ENCODE results near the gene PTPRG. TPM values are rescaled to one million over a fixed set of nuclear protein-coding genes. Genes with fewer than 3 reads are reported as not detected.

Gene PTPRG
- total RNA-seq, 2 experiments from 2014 or later: 0.13 to 0.15 TPM

DNA sequence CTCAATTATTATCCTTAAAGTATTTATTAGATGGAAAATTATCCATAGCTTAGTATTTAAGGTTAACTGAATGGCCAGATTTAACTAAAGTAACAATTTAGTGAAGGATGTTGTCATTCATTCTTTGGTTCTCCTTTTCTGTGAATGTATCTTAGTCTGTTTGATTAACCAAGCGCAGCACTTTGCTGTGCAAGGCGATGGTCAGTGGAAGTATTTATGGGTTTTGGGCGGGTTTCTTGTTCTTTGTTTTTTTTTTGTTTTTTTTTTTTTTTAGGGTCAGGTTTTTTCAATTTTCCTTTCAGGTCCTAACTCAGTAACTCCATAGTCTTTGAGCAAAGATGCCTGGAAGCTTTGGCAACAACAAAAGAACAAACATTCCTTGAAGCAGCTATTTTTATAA lies 328.8 kb downstream of the PTPRG start:
- CTCF ChIA-PET: no interaction called here
- H3K9me3 Mint-ChIP-seq: no peaks in the 10 kb centered on the region
- H3K36me3 Mint-ChIP-seq (ENCODE audit: low read depth): no peaks in the 10 kb centered on the region
- H3K4me3 Mint-ChIP-seq: no peak overlapping the region
- no peak for DNase-seq
- POLR2A ChIA-PET: no interaction called here
- H3K27ac Mint-ChIP-seq: no peak overlapping the region
- H3K4me1 Mint-ChIP-seq: peaks cover 3% of the 10 kb centered on the region
- no peaks in the 10 kb centered on the region for H3K27me3 Mint-ChIP-seq

DNA sequence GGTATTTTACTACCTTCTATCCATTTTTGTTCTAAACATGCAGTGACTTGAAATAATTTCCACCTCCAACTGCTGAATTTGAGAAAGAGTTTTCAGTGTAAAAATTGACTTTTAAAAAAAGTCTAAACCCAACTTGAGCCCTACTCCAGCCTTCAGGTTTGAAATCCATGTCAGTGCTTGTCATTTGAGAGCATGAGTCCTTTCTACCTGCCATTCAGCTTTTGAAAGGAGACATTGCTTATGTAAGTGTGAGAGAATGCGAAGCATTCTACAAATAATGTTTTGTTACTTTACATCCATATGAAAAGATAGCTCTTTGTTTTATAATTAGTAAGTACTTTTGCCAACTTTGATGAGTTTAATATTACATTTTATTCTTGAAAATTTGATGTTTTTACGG lies 329.2 kb downstream of the PTPRG start:
- POLR2A ChIA-PET: no interaction called here

DNA sequence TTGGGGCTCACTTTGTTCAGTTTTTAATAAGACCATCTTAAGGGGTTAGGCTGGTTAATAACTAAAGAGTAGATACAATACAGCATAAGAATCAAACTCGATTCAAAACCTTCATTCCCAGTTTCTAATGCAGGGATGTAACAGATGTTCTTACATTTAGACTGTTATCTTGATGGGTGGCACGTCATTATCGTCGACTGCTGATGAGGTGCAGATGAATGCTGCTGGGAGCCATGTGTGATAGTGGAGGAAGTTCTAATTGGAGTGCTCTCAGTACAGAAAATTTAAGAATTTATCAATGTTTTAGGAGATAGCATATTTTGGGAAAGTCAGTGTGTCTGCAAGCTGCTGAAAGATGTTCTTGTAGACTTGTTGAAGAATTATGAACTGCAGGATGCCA lies 331.5 kb downstream of the PTPRG start:
- Mint-ChIP-seq H3K4me1 (peaks cover 3% of the 10 kb centered on the region), H3K27me3 (no peaks in the 10 kb centered on the region), H3K4me3 (no peak overlapping the region), H3K9me3 (no peaks in the 10 kb centered on the region), H3K36me3 (ENCODE audit: low read depth) (no peaks in the 10 kb centered on the region), H3K27ac (no peak overlapping the region)
- DNase-seq: no peak
- ChIA-PET POLR2A (no interaction called here), CTCF (no interaction called here)

More for the DNA sequence above, 329.2 kb downstream of the PTPRG start:
- H3K27ac Mint-ChIP-seq: no peak overlapping the region
- CTCF ChIA-PET: no interaction called here
- no peak for DNase-seq
- H3K27me3 Mint-ChIP-seq: no peaks in the 10 kb centered on the region
- H3K4me1 Mint-ChIP-seq: peaks cover 3% of the 10 kb centered on the region
- H3K36me3 Mint-ChIP-seq (ENCODE audit: low read depth): no peaks in the 10 kb centered on the region
- H3K4me3 Mint-ChIP-seq: no peak overlapping the region
- H3K9me3 Mint-ChIP-seq: no peaks in the 10 kb centered on the region

DNA sequence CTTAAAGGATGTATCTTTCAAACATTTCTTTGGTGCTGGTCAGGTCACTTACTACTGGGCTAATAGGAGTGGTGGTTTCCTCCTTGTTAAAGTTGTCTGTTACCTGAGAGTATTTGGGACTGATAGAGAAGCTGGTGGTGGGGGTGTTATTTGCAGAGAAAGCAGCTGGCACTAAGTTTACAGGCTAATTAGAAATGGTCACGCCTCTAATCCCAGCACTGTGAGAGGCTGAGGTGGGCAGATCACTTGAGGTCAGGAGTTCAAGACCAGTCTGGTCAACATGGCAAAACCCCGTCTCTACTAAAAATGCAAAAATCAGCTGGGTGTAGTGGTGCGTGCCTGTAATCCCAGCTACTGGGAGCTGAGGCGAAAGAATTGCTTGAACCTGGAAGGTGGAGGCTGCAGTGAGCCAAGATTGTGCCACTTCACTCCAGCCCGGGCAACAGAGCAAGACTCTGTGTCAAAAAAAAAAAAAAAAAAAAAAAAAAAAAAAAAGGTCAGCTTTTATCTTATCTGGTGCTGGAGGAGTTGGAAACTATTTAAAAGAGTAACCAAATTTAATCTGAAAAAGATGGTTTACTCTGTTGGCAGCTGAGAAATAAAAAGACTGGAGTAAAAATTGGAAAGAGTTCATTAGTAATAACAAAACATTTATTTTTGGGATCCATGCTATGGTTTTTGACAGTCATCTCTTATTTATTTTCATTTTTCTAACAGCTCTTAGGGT lies 332.6 kb downstream of the PTPRG start:
- no peak for DNase-seq
- Mint-ChIP-seq H3K4me1 (peaks cover 3% of the 10 kb centered on the region), H3K27me3 (no peaks in the 10 kb centered on the region), H3K4me3 (no peak overlapping the region), H3K9me3 (no peaks in the 10 kb centered on the region), H3K36me3 (ENCODE audit: low read depth) (no peaks in the 10 kb centered on the region), H3K27ac (no peak overlapping the region)
- POLR2A ChIA-PET: no interaction called here
- CTCF ChIA-PET: interaction anchor here (0.9 kb wide), 1 partner anchor 42 kb away, joined by 3 read pairs; no protein-coding TSS in a partner anchor

DNA sequence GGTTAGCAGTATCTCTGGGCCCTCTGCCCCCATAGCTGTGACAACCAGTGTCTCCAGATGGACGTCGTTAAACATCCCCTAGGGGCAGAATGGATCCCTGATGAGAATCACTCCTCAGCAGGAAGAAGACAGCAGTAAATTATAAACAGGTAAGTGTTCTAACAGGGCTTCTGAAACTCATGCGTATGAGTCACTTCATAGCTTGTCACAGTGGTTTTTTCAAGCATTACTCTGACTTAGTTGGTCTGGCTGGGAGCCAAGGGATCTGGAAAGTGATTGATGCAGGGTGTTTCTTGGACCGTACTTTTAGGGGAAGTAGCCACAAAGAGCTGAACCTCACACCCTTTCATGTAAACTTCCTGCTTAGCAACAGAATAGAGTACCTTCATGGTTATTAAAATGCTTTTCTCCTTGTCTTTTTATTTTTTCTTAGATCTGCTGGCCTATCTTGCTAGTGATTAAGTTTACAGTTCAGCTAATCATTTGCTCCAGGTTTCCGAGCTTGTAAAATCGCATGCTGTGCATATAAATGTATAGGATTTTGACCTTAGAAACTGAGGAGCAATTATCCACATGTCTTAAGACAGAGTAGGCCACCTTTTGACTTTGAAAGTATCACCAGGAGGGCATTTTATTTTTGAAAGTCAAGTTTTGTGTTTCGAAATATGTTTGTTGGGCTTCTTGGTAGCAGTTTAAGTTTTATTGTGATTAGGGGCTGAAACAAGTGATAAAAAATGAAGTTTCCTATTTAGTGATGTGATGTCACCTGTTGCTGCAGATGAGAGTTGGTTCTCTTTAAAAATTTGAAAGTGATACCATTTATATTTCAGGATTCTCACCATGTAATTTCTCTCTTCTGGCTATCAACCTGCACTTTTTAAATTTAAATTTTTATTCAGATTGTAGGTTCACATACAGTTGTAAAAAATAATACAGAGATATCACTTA lies 333.9 kb downstream of the PTPRG start:
- ChIA-PET POLR2A (no interaction called here), CTCF (no interaction called here)
- Mint-ChIP-seq H3K27me3 (no peaks in the 10 kb centered on the region), H3K4me3 (no peak overlapping the region), H3K27ac (no peak overlapping the region), H3K9me3 (no peaks in the 10 kb centered on the region), H3K36me3 (ENCODE audit: low read depth) (no peaks in the 10 kb centered on the region), H3K4me1 (peaks cover 3% of the 10 kb centered on the region)
- DNase-seq: peak; percentile 20

DNA sequence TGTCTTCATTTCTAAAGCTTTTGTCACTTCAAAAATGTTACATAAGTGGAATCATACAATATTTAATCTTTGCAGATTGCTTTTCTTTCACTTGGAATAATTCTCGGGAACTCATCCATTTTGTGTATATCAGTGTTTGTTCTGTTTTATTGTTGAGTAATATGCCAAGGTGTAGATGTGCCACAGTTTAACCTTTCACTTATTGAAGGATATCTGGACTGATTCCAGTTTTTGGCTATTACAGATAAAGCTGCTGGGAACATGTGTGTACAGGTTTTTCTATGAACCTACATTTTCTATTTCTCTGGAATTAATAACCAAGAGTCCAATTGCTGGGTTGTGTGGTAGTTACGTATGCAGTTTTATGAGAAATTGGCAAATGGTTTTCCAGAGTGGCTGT lies 334.9 kb downstream of the PTPRG start:
- no peak for DNase-seq
- CTCF ChIA-PET: no interaction called here
- no peaks in the 10 kb centered on the region for H3K9me3 Mint-ChIP-seq
- no peak overlapping the region for H3K27ac Mint-ChIP-seq
- H3K36me3 Mint-ChIP-seq (ENCODE audit: low read depth): no peaks in the 10 kb centered on the region
- H3K4me3 Mint-ChIP-seq: no peak overlapping the region
- POLR2A ChIA-PET: no interaction called here
- H3K4me1 Mint-ChIP-seq: peaks cover 3% of the 10 kb centered on the region
- no peaks in the 10 kb centered on the region for H3K27me3 Mint-ChIP-seq

DNA sequence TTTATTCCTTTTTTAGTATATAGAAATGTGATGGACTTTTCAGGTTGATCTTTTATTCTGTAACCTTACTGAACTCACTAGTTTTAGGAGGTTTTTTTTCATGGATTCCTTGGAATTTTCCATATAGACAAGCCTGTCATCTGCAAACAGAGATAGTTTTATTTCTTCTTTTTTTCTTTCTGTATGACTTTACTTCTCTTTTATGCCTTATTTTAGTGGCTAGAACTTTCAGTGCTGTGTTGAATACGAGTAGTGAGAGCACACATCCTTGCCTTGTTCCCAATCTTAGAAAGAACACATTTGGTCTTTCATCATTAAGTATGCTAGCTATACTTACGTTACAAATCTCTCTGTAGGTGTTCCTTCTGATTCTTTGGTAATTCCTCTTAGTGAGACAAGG lies 336.5 kb downstream of the PTPRG start:
- H3K36me3 Mint-ChIP-seq (ENCODE audit: low read depth): no peaks in the 10 kb centered on the region
- H3K9me3 Mint-ChIP-seq: no peaks in the 10 kb centered on the region
- H3K4me3 Mint-ChIP-seq: no peak overlapping the region
- CTCF ChIA-PET: no interaction called here
- POLR2A ChIA-PET: no interaction called here
- peaks cover 3% of the 10 kb centered on the region for H3K4me1 Mint-ChIP-seq
- no peak overlapping the region for H3K27ac Mint-ChIP-seq
- H3K27me3 Mint-ChIP-seq: no peaks in the 10 kb centered on the region
- DNase-seq: no peak

DNA sequence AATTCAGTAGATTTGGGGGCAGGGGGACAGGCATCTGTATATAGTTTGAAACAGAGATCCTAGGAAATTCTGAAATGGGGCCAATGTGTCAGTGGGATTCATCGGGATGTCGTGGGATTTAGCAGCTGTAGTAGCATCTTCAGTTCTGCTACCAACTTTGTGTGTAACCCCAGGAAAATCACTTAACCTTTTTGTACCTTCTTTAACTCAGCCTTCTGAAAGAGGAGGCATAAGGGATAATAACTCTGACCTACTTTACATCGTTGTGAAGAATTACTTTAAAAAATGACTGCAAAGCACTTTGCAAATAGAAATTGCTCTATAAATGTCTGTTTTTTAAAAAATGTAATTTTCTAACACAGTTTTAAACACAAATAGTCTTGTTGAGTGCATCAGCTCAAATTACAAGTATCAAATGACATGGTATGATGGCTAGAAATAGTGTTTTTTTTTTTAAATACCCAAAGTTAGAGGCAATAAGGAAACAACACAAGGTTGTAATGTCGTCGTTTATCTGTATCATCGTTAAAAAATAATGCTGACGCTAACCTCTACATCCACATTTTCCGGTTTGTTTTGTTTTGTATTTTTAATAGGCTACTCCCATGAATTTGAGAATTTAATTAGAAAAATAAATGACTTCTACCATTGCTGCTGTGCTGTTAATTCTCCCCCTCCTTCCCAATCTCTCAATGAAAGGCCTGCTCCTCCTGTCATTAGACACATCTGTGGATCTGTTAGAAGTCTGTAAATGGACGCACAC lies 338.5 kb downstream of the PTPRG start:
- H3K9me3 Mint-ChIP-seq: no peaks in the 10 kb centered on the region

DNA sequence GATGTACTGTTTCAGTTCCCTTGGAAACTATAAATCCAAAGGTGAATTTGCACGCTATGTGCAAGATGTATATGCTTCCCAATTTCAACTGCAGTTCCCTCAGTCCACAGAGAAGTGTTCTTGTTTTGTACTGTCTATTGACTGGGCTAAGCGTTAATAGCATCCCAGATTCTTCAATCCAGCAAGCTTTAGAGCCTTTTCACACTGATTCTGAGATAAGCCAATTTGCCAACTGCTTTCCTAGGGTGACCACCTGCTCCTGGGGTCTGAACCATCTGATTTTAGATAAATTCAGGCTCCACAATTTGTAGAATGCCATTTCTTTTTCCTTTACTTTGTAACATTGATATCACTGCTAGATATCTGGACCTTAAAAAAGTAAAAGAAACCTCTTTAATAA lies 340.1 kb downstream of the PTPRG start:
- Mint-ChIP-seq H3K9me3 (no peaks in the 10 kb centered on the region), H3K36me3 (ENCODE audit: low read depth) (no peaks in the 10 kb centered on the region), H3K27ac (no peak overlapping the region), H3K27me3 (no peaks in the 10 kb centered on the region), H3K4me3 (no peak overlapping the region), H3K4me1 (no peaks in the 10 kb centered on the region)
- no peak for DNase-seq
- ChIA-PET CTCF (no interaction called here), POLR2A (no interaction called here)

More for the DNA sequence above, 338.5 kb downstream of the PTPRG start:
- CTCF ChIA-PET: no interaction called here
- no peak overlapping the region for H3K4me3 Mint-ChIP-seq
- DNase-seq: no peak
- no peak overlapping the region for H3K27ac Mint-ChIP-seq
- no peaks in the 10 kb centered on the region for H3K36me3 Mint-ChIP-seq (ENCODE audit: low read depth)
- POLR2A ChIA-PET: no interaction called here
- H3K27me3 Mint-ChIP-seq: no peaks in the 10 kb centered on the region
- H3K4me1 Mint-ChIP-seq: peaks cover 2% of the 10 kb centered on the region

DNA sequence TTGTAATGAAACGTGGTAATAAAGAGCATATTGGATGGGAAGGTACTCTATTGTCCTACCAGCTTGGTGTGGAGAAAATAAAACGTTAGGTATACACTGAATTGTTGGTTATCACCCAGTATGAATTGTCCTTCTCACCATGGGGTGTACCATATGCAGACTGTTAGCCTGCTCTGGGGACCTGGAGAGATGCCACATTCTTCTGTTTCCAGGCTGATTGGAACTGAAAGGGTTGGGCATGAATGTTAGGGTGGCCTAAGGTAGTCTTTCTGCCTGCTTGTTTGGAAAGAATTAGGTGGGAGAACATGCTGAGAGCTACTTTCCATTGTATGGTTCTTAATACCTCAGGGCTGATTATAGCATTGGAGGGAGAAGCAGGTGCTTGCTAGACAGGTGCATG lies 340.6 kb downstream of the PTPRG start:
- Mint-ChIP-seq H3K4me3 (no peak overlapping the region), H3K27ac (no peak overlapping the region), H3K27me3 (no peaks in the 10 kb centered on the region), H3K9me3 (no peaks in the 10 kb centered on the region), H3K4me1 (no peaks in the 10 kb centered on the region), H3K36me3 (ENCODE audit: low read depth) (no peaks in the 10 kb centered on the region)
- CTCF ChIA-PET: no interaction called here
- POLR2A ChIA-PET: no interaction called here
- DNase-seq: no peak

DNA sequence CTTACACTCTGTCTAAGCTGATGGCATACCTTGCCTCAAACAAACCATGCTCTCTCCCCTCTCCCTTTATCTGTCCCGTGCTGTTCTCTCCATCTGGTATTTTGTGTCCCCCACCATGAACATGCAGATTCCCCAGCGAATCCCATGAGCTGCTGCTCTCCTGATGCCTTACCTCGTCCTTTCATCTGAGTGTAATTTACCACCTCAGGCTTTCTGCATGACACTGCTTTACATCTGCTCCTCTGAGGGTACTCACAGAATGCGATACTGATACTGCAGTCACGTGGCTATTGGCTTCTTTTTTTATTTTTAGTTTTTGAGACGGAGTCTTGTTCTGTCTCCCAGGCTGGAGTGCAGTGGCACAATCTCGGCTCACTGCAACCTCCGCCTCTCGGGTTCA lies 341.7 kb downstream of the PTPRG start:
- no peak for DNase-seq
- H3K4me3 Mint-ChIP-seq: no peak overlapping the region
- H3K4me1 Mint-ChIP-seq: no peaks in the 10 kb centered on the region
- no peaks in the 10 kb centered on the region for H3K36me3 Mint-ChIP-seq (ENCODE audit: low read depth)
- no peaks in the 10 kb centered on the region for H3K27me3 Mint-ChIP-seq
- ChIA-PET POLR2A (no interaction called here), CTCF (no interaction called here)
- H3K27ac Mint-ChIP-seq: no peak overlapping the region
- no peaks in the 10 kb centered on the region for H3K9me3 Mint-ChIP-seq

DNA sequence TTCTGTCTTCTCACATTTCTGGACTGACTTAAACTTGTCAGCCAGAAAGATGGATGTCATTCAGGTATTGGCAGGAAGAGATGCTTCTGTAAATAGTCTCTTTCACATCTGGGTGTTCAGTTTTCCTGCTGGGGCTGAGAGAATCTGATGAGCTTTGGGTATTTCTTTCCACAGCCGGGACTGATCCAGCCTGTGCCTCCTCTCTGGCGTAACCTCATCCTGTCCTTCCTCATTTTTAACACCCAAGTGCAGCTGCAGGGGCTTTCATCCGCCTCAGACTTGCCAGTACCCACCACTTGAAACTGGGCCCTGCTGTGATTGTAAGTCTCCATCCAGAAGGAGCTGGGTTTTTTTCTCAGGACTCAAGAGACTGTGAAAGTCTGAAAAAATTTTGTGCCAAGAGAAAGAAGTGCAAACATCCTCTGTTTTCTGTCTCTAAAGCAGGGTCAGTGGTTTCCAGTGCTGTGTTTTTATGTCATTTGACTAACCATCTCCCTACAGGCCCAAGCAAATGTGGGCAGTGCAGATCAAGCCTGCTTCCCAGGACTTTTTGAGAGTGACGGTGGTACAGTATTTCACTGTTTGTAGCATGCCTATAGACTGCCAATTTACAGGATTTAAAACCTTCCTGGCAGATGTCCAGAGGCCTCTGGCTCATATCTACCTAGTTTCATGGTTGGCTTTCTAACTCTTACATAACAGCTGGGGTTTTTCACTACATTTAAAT lies 342.7 kb downstream of the PTPRG start:
- no peak overlapping the region for H3K27ac Mint-ChIP-seq
- ChIA-PET POLR2A (no interaction called here), CTCF (interaction anchor here (0.6 kb wide), 1 partner anchor 311 kb away, joined by 3 read pairs; no protein-coding TSS in a partner anchor)

More for the DNA sequence above, 342.7 kb downstream of the PTPRG start:
- Mint-ChIP-seq H3K9me3 (no peaks in the 10 kb centered on the region), H3K4me3 (no peak overlapping the region), H3K4me1 (no peaks in the 10 kb centered on the region), H3K36me3 (ENCODE audit: low read depth) (no peaks in the 10 kb centered on the region), H3K27me3 (no peaks in the 10 kb centered on the region)
- DNase-seq: no peak

All from activated CD4-positive, alpha-beta memory T cell treated with anti-CD3 and anti-CD28 coated beads, Interleukin-2, amount 10 ng/mL, durations not matched to agents 7 days and 5 days (primary cell).